ENCODE data around the gene MOGAT3.

GRCh38 chr7:101222275-101222830, 21.5 kb upstream of the MOGAT3 start:
- TF ChIP-seq CTCF (IDR thresholded peaks at IDR 0.05), result no peak
- TF ChIP-seq POLR2A (IDR thresholded peaks at IDR 0.05), result no peak

Data from stomach (tissue), 4 donors.